ENCODE results near the gene RAPGEF4. TPM values are rescaled to one million over a fixed set of nuclear protein-coding genes. Genes with fewer than 3 reads are reported as not detected.

RAPGEF4 gene
- total and polyA plus RNA-seq, 2 of the 13 experiments (the other 11 are each of a cell fraction or from before 2014, with no cell fraction given) = 0.78 to 0.91 TPM

- TF ChIP-seq SCMH1 (CRISPR knock-in tag; IDR thresholded peaks at IDR 0.05; ENCODE audit: borderline replicate concordance) = no peak
- TF ChIP-seq ZNF33B (CRISPR knock-in tag; IDR thresholded peaks at IDR 0.05) = no peak
- TF ChIP-seq, protein P1, sequence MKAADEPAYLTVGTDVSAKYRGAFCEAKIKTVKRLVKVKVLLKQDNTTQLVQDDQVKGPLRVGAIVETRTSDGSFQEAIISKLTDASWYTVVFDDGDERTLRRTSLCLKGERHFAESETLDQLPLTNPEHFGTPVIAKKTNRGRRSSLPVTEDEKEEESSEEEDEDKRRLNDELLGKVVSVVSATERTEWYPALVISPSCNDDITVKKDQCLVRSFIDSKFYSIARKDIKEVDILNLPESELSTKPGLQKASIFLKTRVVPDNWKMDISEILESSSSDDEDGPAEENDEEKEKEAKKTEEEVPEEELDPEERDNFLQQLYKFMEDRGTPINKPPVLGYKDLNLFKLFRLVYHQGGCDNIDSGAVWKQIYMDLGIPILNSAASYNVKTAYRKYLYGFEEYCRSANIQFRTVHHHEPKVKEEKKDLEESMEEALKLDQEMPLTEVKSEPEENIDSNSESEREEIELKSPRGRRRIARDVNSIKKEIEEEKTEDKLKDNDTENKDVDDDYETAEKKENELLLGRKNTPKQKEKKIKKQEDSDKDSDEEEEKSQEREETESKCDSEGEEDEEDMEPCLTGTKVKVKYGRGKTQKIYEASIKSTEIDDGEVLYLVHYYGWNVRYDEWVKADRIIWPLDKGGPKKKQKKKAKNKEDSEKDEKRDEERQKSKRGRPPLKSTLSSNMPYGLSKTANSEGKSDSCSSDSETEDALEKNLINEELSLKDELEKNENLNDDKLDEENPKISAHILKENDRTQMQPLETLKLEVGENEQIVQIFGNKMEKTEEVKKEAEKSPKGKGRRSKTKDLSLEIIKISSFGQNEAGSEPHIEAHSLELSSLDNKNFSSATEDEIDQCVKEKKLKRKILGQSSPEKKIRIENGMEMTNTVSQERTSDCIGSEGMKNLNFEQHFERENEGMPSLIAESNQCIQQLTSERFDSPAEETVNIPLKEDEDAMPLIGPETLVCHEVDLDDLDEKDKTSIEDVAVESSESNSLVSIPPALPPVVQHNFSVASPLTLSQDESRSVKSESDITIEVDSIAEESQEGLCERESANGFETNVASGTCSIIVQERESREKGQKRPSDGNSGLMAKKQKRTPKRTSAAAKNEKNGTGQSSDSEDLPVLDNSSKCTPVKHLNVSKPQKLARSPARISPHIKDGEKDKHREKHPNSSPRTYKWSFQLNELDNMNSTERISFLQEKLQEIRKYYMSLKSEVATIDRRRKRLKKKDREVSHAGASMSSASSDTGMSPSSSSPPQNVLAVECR (CRISPR knock-in tag; IDR thresholded peaks at IDR 0.05; ENCODE audit: borderline replicate concordance) = no peak
- no peak for TF ChIP-seq SP5 (CRISPR knock-in tag; IDR thresholded peaks at IDR 0.05; ENCODE audit: borderline replicate concordance, low read depth)
- TF ChIP-seq MED1 (CRISPR knock-in tag; IDR thresholded peaks at IDR 0.05) = no peak
These were observed 157.5 kb downstream of the RAPGEF4 start (continued) for GRCh38 chr2:172893111-172893510.

DNA sequence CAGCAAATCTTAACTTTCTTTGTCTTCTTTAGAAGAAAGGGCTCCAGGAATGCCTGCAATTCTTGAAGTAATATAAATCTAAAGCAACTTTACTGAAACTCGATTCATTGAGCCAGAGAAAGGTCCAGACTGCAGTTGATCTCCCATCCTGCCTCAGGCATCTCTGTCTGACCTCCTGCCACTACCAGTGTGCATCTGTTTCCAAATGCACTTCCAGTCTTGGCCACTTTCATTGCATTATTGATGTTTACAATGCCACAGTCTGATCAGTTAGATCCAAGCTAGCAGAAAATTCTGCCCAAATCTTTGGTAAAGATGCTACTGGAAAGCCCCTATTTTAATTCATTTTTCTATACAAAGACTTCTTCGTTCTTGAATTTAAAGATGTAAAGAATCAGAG lies 158.0 kb downstream of the RAPGEF4 start:
- CTCF ChIA-PET (ENCODE audit: low intra/inter-chr PET ratio, low total read pairs) = no interaction called here
- DNase-seq (ENCODE audit: low spot score) = no peak
- in situ Hi-C loops (cut with HindIII; ENCODE audit: extremely low pct_ligation_motif_present, low pct_unique_long_range_greater_than_20kb) (no loop called here), intact Hi-C loops (cut with micrococcal nuclease; ENCODE audit: unreplicated experiment) (no loop called here)
- no peak overlapping the region for H3K4me2 ChIP-seq (ENCODE audit: low read depth, low read length)
- no peaks in the 10 kb centered on the region for H3K9me3 ChIP-seq (ENCODE audit: low read length)
- no TSS peak for BruUV-seq (replicated peaks)
- H2AFZ ChIP-seq (ENCODE audit: low read length) = no peak overlapping the region
- no peak for ATAC-seq
- no peak overlapping the region for H3K27ac ChIP-seq (ENCODE audit: extremely low read length, insufficient read depth, low read length)
- POLR2A ChIA-PET = no interaction called here
- H3K79me2 ChIP-seq (ENCODE audit: insufficient read depth, low read length) = no peaks in the 10 kb centered on the region
- H3K36me3 ChIP-seq (replicated peaks in 1 of 2; ENCODE audit: control insufficient read depth in 1 of 2, insufficient read depth in 2 of 2, low read length in 2 of 2) = no peaks in the 10 kb centered on the region
- peaks cover 0 to 26% of the 10 kb centered on the region in 2 experiments; a peak in 2 of 5 replicates for H3K27me3 ChIP-seq (ENCODE audit: control insufficient read depth in 1 of 2, insufficient read depth in 2 of 2, low read length in 2 of 2)
- FAIRE-seq = no peak
- no peaks in the 10 kb centered on the region for H3K4me1 ChIP-seq (ENCODE audit: insufficient read depth, low read length)
- no peak overlapping the region for H3K4me3 ChIP-seq (replicated peaks in 1 of 3; ENCODE audit: insufficient read depth in 1 of 3, low read depth in 2 of 3, low read length in 3 of 3)
- TF ChIP-seq, protein P2, sequence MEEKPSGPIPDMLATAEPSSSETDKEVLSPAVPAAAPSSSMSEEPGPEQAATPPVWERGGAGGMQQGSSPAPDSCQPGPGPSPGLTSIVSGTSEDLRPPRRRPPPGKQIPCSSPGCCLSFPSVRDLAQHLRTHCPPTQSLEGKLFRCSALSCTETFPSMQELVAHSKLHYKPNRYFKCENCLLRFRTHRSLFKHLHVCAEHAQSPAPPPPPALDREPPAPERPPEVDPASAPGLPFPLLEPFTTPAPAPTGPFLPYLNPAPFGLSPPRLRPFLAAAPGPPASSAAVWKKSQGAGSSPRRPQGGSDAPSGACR (CRISPR knock-in tag; IDR thresholded peaks at IDR 0.05) = no peak
- TF ChIP-seq NFIB (CRISPR knock-in tag; IDR thresholded peaks at IDR 0.05; ENCODE audit: borderline replicate concordance) (no peak), CENPT (CRISPR knock-in tag; IDR thresholded peaks at IDR 0.05; ENCODE audit: low read depth) (no peak), ZNF510 (CRISPR knock-in tag; IDR thresholded peaks at IDR 0.05; ENCODE audit: low read depth) (no peak)
- 3% methylated on average over 2 of the region's 2 CpGs for WGBS (ENCODE audit: low lambda C conversion rate)
- H3K9ac ChIP-seq (ENCODE audit: insufficient read depth, low read depth, low read length) = no peak overlapping the region
- H4K20me1 ChIP-seq (ENCODE audit: insufficient read depth, low read length) = no peaks in the 10 kb centered on the region

Data from HepG2 (cell line).